GM12891 (cell line): ENCODE data around the gene TXNL4A.

Source experiments
- PAX5 ChIP-seq: IDR thresholded peaks from 2 replicates; pipeline ENCODE4 v1.6.1; 2011; ENCODE audit warnings: low read length, moderate library complexity, mild to moderate bottlenecking; ENCODE audit not compliant: insufficient read depth, severe bottlenecking
- POLR2A ChIP-seq: IDR thresholded peaks from 2 replicates; pipeline ENCODE4 v1.6.1; 2011; ENCODE audit warnings: low read depth, low read length, control low read depth
- POLR2AphosphoS5 ChIP-seq: IDR thresholded peaks from 2 replicates; pipeline ENCODE4 v1.6.1; 2011; ENCODE audit warnings: low read depth, low read length, control low read depth
- SPI1 ChIP-seq: IDR thresholded peaks from 2 replicates; pipeline ENCODE4 v1.6.1; 2011; ENCODE audit warnings: low read depth, low read length, control low read depth
- TAF1 ChIP-seq: IDR thresholded peaks from 2 replicates; pipeline ENCODE4 v1.6.1; 2011; ENCODE audit warnings: low read depth, low read length, control low read depth

DNA sequence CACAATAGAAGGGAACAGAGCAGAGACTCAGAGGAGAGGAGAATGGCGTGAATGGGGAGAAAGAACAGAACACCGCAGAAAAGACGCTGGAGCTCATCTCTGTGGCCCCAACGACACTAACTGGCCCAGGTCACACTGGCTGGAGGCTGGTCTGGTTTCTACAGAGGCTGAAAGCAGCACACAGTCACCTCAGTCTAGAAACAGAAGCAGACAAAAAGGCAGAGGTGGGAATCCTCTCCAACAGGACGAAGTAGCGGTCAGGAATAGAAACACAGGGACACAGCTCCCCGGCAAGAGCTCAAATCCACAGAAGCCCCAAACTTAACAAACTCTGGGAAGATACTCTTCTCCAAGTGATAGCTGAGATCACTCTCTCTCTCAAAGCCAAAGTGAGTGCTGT, 46.2 kb downstream of the TXNL4A start:
- TF ChIP-seq POLR2A (no peak), TAF1 (no peak), PAX5 (no peak), POLR2AphosphoS5 (no peak), SPI1 (no peak)
